Measurements from ENCODE around the gene DPRX.

Gene DPRX

DNA sequence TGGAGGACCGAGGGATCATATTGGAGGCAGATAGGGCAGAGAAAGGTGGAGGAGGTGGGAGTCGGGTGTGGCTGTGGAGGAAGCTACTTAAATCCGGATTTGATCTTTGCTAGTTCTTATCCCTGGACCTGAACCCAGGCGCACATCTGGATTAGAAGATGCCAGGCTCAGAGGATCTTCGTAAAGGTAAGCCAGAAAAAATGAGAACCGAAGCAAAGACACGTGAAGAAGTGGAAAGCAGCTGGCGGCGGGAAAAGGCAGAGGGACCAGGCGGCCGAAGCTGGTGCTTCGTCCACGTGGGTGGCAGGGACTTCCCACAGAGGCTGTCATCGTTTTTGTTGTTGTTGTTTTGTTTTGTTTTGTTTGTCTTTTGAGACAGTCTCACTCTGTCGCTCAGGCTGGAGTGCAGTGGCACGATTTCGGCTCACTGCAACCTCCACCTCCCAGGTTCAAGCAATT lies at the start of gene DPRX:
DPRX (plus strand) TSS at position 51 of the 459 bp plus-strand sequence; CDS start at position 159, 108 bp downstream.
- no peak for ATAC-seq

- ATAC-seq, result no peak
Measured at GRCh38 chr19:53583181-53583580, 48.6 kb upstream of the DPRX start.

DNA sequence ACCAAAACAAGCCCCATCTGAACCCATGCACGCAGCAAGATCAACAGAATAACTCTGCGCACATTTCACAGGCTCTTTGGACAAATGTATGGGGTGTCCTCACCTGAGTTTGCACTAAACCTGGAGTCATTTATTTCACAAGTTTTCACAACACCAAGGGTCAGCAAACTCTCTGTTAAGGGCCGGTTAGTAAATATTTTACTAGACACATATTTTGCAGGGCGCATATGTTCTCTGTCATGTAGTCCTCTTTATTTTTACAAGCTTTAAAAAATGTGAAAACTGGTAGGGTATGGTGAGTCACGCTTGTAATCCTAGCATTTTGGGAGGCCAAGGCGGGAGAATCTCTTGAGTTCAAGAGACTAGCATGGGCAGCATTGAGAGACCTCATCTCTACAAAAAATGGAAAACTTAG lies 45.5 kb upstream of the DPRX start:
- ATAC-seq, result no peak

DNA sequence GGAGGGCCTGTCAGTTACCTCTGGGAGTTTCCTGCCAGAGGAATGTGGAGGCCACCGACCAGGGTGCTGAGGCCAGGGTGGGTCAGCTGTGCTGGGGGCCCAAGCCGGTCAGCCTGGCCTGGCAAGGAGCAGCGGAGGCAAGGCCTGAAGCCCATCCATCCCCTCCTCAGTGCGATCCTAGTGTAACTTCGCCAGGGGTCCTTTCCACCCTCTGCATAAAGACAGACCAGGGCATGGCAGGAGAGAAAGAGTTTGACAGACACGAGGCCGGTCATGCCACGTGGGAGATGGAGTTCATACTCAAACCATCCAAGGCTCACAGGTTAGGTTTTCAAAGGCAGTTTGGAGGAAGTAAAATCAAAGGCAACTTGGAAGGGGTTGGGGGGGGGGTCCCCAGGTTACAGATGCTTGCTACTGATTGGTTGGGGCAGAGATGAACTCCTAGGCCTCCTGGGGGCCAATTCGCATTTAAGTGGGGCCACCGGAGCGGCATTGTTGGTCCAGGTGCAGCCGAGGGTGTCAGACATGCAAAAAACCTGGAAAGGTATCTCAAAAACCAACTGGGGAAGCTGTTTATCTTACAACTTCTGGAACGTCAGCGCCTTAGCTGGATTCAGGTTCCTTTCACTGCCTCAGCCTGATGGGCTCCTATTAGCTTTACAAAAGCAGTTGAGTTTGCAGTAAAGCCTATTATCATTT lies 36.8 kb upstream of the DPRX start:
- ATAC-seq, result no peak

- no peak for ATAC-seq
Measured at GRCh38 chr19:53595510-53595867, 36.3 kb upstream of the DPRX start.

GRCh38 chr19:53596056-53596455 lies 35.7 kb upstream of the DPRX start:
- ATAC-seq, result no peak

- ATAC-seq, result no peak
Measured at GRCh38 chr19:53597023-53597422, 34.8 kb upstream of the DPRX start.

DNA sequence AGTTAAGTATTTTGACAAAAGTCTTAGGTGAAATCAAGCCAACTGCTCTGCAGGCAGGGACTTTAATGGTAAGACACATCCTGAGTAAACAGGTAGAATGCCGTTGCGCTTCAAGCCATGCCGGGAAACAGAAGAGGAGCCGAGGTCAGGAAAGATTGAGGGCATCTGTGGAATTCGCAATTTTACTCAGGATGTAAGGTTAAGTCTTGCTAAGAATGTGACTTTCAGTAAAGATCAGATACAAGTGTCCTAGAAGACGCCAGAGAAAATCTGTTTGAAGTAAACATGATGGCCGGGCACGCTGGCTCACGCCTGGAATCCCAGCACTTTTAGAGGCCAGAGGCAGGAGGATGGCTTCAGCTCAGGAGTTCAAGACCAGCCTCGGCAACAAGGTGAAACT lies 33.4 kb upstream of the DPRX start:
- no peak for ATAC-seq

GRCh38 chr19:53600217-53600616 lies 31.6 kb upstream of the DPRX start:
- ATAC-seq, result no peak

GRCh38 chr19:53606031-53606430 lies 25.8 kb upstream of the DPRX start:
- no peak for ATAC-seq

- no peak for ATAC-seq
Measured at GRCh38 chr19:53608381-53608780, 23.4 kb upstream of the DPRX start.

DNA sequence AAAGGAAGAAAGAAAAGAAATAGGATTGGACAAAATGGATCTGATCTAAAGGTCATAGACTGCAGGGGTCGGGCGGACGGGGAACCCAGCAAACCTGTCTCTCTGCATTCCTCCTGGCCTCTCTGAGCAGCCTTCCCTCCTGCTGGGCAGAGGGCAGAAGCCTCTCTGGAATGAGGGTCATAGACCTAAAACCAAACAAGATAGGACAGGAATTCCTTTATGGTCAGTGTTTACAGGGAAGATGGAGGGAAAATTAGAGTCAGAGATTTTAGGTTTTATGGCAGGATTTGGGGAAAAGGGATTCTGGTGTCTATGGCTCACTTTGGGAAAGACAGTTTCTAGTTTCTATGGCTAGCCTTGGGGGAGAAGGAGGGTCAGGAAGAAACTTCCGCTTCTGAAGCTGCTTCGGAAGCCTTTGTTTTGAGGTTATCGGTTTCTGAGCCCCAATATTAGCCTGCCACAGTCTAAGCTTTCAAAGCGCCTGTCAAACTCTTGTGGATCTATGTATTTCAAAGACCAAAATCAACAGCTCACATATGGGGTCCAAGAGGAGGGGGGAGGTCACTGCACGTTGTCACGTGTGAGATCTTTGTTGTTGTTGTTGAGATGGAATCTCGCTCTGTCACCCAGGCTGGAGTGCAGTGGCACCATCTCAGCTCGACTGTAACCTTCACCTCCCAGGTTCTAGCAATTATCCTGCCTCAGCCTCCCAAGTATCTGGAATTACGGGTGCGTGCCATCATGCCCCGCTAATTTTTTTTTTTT lies 18.9 kb upstream of the DPRX start:
- ATAC-seq, result no peak

- ATAC-seq, result no peak
Measured at GRCh38 chr19:53621885-53622740, 9.7 kb upstream of the DPRX start.

DNA sequence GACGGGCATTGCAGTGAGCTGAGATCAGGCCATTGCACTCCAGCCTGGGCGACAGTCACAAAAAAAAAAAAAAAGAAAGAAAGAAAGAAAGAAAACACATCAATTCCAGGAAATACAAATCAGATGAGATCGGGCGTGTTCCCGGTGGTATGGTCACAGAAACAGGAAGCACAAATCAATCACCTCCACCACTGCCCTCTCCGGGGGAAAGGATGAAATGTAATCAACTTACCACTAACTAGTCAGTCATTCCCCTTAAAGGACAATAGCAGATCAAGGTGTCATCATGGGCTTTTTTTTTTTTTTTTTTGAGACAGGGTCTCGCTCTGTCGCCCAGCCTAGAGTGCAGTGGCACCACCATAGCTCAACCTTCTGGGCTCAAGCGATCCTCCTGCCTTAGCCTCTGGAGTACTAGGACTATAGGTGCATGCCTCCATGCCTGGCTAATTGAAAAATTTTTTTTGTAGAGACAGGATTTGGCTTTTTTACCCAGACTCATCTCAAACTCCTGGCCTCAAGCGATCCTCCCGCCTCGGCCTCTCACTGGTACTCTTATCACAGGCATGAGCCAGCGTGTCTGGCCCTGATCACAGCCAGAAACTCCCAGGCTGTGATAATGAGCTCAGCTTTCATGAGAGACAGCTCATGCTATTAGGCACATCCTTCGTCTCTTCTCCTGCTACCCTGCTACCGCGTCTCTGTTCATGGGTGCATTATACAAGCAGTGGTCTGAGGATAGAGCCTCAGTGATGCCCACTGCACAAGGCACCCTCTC lies 6.8 kb upstream of the DPRX start:
- ATAC-seq, result no peak

DNA sequence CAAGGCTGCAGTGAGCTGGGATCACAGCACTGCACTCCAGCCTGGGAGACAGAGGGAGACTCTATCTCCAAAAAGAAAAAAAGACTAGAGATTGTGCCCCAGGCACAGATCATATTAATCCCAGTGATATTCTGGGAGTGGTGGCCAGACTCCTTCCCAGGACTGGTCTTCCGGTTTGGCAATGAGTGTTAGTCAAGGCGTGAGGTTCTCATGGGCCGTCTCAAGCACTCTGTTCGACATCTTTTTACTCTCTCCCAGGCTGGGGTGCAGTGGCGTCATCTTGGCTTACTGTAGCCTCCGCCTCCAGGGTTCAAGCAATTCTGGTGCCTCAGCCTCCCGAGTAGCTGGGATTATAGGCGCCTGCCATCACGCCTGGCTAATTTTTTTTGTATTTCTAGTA lies 5.3 kb upstream of the DPRX start:
- ATAC-seq, result no peak

DNA sequence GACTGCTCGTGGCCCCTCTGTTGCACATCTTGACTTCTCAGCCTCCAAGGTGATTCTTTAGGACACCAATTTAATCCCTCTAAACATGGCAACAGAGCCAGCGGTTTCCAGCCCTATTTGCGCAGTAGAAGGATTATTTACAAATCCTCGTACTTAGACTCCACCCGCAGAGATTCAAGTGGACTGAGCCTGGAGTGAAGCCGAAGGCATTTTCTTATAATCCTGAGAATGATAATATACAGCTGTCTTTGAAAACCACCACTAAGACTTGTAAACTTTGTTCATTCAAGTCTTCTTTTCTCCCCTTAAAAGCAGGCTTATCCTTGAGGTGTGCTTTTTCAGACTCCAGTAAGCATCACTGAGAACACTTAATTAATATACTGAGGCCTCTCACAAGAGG lies 4.8 kb upstream of the DPRX start:
- ATAC-seq, result no peak

GRCh38 chr19:53634768-53635167 lies 3.0 kb downstream of the DPRX start:
- ATAC-seq, result no peak

GRCh38 chr19:53639471-53639870 lies 7.7 kb downstream of the DPRX start:
- no peak for ATAC-seq

DNA sequence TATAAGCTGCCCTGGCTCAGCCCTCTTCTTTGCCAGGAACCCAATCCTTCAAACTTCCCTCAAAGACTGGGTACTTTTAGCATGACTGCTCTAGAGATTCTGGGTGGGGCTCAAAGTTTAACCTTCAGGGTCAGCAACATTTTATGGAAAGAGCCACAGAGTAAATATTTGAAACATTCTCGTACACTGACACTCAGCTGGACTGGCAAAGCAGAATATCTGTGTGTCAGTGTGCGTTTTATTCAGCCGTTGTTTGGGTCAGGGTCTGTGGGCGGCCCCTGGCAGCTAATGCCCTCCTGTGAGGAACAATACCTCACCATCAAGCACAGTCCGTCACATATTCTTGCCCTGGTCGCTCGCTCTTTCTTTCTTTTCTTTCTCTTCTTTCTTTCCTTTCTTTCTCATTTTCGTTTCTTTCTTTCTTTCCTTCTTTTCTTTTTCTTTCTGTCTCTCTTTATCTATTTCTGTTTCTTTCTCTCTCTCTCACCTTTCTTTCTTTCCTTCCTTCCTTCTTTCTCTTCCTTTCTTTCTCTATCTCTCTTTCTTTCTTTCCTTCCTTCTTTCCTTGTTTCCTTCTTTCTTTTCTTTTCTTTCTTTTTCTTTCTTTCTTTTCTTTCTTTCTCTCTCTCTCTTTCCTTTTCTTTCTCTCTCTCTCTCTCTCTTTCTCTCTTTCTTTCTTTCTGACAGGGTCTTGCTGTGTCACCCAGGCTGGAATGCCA lies 10.7 kb downstream of the DPRX start:
- ATAC-seq, result no peak

GRCh38 chr19:53644061-53644816 lies 12.4 kb downstream of the DPRX start:
- ATAC-seq, result no peak

DNA sequence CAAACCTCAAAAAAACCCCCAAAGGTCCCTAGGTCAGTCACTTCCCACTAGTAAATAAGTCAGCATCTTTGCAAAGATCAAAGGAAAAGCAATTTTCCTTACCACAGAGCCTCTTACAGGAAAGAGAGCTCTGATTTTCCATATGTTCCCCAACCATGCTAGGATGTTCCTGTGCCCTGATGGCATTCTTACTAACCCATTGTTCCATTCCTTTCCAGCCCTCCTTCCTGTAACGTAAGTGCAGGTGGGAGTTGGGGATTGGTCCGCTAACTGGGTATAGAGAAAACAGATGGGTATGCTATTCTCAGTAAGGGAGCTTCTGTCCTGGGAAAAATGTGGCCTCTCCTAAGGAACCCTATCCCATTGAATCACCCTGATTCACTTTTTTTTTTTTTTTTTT lies 14.3 kb downstream of the DPRX start:
- ATAC-seq, result no peak

All from activated CD4-positive, CD25-positive, alpha-beta regulatory T cell treated with anti-CD3 and anti-CD28 coated beads, Interleukin-2, amount 50 U/mL, for 24 hours (primary cell).